GM18520 (cell line): ENCODE measurements around the gene GTPBP8.

Experiments used
- ATAC-seq: cut with Tn5 transposase; IDR thresholded peaks from one replicate; pipeline ENCODE4 v1.9.1; 2021; ENCODE audit not compliant: unreplicated experiment

GTPBP8 gene

DNA sequence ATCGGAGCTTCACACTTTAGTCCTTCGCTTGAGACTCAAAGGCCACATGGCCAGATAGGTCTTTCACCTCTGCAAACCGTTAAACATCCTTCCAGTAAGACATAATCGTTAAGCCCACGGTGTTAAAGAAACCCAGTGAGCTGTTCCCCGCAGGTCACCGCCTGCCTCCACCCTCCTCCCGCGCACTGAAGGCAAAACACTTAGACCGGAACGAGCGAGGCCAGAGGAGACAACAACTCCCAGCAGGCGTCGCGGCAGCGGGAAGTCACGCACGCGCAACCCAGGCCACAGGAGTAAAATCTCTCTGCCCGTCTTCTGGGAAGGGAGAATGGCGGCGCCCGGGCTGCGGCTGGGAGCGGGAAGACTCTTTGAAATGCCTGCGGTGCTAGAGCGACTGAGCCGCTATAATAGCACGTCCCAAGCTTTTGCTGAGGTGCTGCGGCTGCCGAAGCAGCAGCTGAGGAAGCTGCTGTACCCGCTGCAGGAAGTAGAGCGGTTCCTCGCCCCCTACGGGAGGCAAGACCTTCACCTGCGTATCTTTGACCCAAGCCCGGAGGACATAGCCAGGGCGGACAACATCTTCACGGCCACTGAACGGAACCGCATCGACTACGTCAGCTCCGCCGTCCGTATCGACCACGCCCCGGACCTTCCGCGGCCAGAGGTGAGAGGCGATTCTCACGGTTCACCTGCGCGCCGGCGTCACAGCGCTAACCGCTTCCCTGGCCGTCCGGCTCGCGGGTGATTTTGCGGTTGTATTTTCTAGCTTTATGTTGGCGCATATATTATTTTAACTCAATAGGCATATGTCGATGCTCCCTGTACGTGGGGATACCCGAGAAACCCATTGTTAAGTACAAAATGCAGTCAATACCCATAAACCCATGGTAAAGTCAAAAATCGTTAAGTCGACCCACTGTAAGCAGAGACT, at the start of gene GTPBP8:
TSS of gene GTPBP8 (plus strand) at position 313 of the 931 bp plus-strand sequence. CDS start at position 329, 16 bp downstream.
- peak; percentile 85 for ATAC-seq

DNA sequence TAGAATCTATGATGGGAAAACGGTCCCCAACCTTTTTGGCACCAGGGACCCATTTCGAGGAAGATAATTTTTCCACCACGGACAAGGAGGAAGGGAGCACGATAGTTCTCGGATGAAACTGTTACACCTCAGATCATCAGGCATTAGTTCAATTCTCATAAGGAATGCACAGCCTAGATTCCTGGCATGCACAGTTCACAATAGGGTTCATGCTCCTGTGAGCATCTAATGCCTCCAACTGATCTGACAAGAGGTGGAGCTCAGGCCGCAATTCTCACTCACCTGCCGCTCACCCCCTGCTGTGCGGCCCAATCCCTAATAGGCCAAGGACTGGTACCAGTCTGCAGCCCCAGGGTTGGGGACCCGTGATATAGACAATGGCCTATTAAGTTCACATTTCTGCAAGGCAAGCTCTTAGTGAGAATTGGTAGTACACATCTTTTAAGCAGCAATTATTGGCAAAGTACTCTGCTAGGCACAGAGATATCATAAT, 42.4 kb upstream of the GTPBP8 start:
- ATAC-seq: no peak

DNA sequence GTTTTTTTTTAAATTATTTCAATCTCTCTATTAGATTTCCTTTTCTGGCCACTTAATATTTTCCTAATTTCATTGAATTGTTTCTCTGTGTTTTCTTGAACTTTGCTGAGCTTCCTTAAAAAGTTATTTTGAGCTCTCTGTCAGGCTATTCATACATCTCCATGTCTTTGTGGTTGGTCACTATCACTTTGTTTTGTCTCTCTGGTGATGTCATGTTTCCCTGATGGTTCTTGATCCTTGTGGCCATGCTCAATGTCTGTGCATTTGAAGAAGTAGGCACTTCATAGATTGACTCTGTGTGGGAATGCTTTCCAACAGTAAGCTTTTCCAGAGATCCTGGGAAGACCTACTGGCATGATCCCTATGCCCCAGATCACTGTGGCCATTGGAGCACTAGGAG, 34.4 kb upstream of the GTPBP8 start:
- ATAC-seq: no peak

DNA sequence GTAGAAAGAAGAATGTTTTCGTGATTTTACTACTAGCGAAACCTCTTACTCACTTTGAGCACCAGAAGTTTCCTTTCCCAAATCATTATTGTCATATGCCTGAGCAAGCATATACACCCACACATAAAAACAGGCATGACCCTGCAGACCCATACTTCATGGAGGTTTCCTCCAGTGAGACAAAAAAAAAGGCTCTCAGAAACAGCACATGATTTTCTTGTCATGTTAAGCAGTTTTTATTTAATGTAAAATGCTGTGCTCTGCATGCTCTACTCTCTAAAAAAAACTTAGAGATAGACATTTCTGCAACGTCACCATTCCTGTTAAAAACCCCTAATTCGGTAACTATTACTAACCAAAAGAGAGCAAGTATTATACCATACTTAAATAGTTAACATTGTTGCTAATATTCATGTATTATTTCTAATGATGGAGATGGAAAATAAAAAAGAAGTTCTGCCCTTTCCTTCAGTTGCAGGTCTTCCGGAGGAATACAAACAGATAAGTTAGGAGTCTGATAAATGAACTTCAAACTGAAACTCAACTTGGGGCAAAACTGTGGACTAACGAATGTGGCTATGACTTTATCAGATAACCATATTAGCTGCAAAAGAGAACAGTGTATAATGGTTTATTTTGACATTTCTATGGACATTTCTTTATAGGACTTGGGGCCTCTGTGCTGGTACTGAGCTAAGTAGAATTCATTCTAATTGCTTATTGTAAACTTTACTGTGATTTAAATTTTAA, 31.8 kb upstream of the GTPBP8 start:
- no peak for ATAC-seq

DNA sequence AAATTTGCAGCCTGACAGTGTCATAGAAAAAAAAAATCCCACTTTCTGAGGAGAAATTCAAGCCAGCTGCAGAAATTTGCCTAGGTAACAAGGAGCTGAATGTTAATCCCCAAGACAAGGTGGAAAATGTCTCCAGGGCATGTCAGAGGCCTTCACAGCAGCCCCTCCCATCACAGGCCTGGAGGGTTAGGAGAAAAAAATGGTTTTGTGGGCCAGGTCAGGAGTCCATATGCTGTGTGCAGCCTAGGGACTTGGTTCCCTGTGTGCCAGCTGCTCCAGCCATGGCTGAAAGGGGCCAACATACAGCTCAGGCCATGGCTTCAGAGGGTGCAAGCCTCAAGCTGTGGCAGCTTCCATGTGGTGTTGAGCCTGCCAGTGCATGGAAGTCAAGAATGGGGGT, 27.1 kb upstream of the GTPBP8 start:
- no peak for ATAC-seq

DNA sequence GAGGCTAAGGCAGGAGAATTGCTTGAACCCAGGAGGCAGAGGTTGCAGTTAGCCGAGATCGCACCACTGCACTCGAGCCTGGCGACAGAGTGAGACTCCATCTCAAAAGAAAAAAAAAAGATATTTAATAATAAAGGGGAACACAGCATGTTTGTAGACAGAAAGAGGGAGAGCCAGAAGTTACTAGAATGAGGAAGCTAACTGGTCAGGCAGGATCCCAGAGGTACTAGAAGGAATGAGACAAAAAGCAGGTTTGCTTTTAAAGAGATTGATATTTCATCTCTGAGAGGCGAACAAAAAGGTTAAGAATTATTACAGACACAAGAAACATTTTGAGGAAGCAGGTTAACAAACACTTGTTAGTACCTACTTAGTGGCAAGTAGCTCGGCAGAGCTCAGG, 25.1 kb upstream of the GTPBP8 start:
- no peak for ATAC-seq

DNA sequence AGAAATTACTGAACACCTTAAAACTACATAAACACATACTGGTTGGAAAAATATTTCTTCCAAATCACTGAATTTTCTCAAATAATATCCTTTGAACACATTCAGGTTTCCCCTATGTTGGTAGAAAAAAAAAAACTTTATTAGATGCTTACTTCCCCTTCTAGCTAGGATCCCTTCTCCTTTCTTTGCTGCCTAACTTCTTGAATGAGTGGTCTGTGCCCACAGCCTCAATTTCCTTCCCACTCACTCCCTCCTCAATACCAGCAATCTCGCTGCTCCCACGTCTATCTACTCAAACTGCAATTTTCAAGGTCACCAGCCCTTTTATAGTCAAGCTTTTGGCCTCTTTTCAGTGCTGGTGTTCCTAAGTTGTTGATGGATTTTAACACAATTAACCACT, 24.2 kb upstream of the GTPBP8 start:
- ATAC-seq: no peak

DNA sequence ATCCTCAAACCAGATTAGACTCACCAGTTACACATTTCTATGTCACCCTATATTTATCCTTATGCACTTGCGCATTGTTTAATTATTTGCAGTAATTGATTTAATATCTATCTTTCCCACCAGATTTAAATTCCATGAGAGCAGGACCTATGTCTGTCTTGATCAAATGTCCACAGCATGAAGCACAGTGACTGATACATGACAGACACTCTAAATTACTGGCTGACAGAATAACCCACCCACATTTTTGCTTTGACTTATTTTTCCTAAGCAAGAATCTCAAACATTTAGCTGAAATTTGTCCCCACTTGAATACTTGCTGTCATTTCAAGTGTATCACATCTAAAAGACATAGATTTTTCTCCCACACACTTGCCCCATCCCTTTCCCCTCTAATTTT, 23.4 kb upstream of the GTPBP8 start:
- no peak for ATAC-seq

DNA sequence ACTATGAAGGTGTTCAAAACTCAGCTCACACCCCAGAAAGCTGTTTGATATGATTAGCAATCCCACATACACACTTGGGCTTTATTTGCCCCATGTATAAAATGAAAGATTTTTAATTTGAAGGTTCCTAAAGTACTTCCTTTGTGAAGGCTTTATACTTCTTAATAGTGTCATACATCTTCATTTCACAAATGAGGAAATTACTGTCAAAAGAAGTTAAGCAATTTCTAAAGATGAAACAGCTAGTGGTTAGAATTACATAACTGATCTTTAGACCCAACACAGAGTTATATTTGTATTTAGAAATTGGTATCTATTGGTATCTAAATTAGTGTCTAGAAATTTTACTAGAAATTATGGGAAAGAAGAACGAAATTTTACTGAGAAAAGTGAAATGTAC, 23.0 kb upstream of the GTPBP8 start:
- ATAC-seq: no peak

DNA sequence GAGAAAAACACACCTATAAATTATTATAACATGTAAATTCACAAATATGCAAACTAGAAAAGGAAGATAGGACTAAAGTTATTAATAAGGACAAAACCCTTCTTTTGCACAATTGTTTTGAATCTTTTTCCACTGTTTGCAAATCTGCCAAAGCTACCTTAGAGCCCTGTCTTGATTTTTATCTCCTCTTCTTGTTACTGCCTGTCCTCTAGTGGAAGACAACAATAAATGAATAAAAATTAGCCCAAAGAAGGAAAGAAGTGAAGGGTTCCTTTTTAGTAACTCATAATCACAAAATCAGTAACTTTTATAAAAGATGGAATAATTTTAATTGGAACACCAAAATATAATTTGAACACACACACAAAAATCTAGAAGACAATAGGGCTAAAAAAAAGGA, 18.6 kb upstream of the GTPBP8 start:
- ATAC-seq: no peak

DNA sequence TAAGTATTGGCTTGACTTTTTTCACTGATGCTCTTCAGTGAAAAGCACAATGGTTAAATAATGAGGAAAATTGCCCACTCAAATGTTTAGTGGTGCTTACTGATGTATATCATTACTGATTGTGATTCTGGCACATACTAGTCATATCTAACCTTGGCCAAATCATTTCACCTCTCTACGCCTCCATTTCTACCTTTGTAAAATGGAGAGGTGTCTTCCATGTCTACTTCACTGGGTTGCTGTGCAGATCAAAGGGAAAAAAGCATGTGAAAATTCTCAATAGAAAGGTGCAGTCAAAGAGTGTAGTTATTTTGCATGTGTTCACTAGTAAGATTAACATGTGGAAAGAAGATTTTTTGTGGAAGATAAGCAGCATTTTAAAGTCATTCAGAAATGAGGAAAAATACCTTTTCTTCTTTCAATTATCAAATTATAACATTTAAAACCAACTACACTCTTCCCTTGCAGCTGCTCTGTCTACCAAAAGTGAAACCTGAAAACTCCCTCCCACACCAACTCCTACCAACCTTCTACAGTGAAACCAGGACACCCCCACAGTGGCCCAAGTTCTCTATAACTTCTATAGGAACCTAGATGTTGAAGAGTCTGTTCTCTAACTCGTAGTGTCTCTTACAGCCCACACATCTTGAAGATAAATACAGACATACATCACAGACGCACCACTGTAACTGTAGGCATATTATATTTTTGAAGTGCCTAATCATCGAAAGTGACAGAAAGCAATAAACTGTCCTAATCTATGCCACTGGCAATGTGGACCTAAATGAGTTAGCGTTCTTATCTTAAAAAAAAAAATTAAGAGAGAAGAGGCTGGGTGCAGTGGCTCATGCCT, 17.2 kb upstream of the GTPBP8 start:
- ATAC-seq: peak; percentile 37

DNA sequence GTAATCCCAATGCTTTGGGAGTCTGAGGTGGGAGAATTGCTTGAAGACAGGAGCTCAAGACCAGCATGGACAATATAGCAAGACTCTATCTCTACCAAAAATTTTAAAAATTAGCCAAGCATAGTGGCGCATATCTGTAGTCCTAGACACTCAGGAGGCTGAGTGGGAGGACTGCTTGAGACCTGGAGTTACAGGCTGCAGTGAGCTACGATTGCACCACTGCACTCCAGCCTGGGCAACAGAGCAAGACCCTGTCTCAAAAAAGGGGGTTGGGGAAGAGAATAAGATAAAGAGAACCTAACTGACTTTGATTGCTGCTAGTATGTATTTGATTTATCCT, 16.6 kb upstream of the GTPBP8 start:
- ATAC-seq: no peak

DNA sequence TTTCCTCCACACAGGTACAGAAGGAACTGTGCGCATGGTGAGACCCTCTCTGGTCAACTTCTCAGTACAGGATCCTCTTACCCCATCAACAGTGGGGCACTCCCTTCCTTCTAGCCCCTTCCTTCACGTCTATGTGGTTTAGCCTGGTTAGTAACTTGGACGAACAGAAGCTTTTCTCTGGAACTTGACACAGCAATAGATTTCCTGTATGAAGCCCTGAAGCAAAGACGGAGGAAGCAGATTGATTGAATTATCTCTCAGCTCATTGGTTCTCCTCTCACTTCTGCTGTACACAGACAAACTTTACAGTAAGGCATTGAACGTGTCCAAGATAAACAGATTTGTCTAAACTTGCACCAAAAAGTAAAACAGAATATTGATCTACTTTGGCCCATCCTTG, 15.9 kb upstream of the GTPBP8 start, which contains the start of gene CD200R1:
TSS of gene CD200R1 (minus strand) at position 210 of the 400 bp plus-strand sequence. CDS start 246 bp downstream, outside the sequence.
- ATAC-seq: no peak

DNA sequence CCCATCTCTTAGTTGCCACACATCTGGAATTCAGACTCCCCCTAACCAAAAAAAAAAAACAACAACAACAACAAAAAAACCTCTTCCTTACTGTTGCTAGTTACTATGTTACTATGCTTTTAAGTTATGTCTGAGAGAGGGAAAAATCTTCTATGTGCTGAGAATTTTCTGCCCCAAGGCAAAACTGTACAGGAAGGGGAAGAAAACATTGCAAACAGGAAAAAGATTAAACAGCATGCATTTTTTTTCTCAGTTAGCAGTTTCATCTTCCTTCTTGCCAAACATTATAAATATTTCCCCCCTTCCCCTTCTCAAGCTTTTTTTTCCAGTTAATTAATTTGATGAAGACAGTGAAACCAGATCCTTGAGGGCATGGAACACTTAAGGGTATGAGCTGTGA, 14.8 kb upstream of the GTPBP8 start:
- no peak for ATAC-seq

DNA sequence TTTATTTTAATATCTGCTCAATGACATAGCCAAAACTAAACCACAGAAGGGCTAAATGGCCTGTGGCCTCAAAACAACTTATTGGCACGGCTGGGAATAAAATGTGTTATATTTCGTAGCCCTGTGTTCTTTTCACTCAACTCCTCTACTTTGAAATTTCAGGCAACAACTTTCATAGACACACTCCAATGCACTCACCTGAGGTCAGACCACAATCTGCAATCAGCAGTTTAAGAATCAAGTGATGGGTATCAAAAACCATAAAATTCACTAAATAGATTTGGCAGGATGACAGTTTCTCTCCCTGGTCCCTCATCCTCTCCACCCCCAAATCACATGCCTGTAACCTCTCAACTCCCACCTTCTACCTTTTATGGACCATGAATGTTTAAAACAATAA, 13.8 kb upstream of the GTPBP8 start:
- ATAC-seq: no peak

DNA sequence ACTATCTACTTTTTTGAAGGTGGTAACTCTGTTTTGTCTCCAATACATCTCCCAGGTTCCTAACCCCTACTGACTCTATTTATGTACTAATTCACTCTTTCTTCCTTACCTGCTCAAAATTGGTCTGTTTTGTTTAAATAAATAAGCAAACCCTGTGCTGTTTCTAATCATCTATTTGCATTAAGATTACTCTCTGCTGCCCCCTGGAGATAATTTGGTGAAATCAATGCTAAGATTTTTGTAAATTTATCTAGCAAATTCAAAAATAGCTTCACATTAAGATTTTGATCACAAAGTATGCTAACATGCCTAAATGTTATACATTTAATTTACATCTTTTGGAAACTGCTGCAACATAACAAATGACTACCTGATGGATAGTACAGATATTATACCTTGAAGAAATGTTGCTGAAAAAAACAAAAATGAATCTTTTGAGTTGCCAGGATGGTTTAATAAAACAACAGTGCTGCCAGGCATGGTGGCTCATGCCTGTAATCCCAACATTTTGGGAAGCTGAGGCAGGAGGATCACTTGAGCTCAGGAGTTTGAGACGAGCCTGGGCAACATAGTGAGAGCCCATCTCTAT, 11.4 kb upstream of the GTPBP8 start:
- no peak for ATAC-seq

DNA sequence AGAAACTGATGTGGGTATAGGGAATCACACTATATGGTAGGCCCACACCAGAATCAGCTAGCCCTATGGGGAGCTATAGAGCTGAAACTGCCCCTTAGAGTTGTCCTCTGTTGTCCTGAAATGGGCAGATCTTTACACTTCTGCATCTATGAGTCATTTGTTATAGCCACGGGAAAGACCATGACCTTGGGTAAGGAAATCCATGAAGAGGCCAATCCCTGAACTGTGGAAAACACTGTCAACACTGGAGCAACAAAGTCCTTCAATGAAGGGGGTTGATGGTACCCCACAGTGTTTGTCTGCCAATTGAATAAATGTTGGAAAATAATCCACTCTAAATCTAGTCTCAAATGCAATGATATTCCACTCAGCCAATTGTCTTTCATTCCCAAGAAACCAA, 10.7 kb upstream of the GTPBP8 start:
- ATAC-seq: no peak

DNA sequence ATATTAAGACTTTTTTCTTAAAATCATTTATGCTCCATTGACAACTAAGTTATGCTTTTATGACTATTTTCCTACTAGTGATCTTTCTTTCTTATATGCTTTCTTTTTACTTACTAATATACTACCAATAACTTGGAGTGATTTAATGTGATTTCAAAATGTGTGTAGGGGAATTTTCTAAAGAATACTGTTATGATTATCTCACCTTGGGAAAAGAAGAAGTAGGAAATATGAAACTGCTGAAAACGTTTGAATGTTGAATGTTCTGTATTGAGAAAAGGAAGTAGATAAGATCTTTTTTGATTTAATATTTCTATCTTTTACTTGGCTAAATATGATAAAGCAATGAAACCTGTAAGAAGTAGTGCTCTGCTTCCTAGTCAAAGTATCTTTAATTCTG, 8.1 kb upstream of the GTPBP8 start:
- ATAC-seq: no peak

DNA sequence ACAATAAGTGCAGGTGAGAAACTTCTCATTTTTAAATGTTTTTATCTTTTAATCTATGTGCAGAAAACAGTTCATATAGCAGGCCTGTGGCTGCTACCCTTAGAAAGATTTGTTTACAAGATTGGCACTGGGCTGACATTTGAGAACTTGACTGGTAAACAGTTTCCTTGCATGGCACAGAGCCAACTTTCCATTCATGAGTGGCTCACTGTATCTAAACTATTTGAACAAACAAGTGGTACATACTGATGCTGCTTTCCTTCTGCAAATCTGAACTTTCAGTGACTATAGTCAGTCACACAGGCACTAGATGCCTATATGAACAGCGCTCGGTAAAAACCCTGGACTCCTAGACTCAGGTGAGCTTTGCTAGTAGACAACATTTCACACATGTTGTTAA, 6.3 kb upstream of the GTPBP8 start:
- no peak for ATAC-seq

DNA sequence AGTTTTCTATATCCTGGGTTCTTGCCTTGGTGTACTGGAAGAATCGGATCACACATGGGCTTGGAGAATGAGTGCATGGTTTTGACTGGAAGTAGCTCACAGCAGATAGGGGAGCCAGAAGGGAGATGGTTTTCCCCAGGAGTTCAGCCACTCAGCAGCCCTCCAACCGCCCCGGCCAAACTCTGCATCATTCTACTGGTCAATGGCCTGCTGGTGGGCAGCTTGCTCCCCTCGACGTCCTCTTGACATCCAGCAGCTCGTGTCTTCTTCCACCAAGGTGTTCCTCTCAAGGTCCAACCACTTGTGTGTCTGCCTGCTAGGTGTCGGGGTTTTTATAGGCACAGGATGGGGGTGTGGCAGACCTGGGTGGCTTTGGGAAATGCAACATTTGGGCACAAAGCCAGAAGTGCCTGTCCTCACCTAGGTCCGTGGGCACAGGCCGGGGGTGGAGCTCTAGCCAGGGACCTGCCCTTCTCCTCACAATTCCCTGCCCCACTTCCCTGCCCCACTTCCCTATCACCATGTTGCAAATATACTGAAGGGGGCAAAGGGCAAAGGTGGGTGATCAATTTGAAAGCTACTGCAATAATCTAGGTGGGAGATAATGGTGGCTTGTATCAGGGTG, 3.0 kb upstream of the GTPBP8 start:
- ATAC-seq: no peak
